ENCODE results near the gene PDGFRB.

DNA sequence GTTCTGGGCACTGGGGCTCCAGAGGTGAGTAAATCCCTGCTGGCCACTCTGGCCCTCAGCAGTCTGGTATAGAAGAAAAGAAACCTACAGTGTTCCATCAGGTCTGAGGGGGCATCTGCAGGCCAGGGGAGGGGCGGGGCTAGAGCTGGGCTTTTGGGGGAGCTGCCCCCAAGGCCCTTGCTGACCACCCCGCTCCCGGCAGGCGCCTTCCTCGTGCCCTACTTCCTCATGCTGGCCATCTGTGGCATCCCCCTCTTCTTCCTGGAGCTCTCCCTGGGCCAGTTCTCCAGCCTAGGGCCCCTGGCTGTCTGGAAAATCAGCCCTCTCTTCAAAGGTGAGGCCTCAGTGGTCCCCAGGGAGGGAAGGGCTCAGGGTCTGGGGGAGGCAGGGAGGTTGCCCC lies 40.9 kb upstream of the PDGFRB start:
- TF ChIP-seq ZBTB7A (IDR thresholded peaks at IDR 0.05; ENCODE audit: low read depth), result no peak
- no peak for TF ChIP-seq TCF12 (IDR thresholded peaks at IDR 0.05; ENCODE audit: low read depth)
- TF ChIP-seq, protein P1, sequence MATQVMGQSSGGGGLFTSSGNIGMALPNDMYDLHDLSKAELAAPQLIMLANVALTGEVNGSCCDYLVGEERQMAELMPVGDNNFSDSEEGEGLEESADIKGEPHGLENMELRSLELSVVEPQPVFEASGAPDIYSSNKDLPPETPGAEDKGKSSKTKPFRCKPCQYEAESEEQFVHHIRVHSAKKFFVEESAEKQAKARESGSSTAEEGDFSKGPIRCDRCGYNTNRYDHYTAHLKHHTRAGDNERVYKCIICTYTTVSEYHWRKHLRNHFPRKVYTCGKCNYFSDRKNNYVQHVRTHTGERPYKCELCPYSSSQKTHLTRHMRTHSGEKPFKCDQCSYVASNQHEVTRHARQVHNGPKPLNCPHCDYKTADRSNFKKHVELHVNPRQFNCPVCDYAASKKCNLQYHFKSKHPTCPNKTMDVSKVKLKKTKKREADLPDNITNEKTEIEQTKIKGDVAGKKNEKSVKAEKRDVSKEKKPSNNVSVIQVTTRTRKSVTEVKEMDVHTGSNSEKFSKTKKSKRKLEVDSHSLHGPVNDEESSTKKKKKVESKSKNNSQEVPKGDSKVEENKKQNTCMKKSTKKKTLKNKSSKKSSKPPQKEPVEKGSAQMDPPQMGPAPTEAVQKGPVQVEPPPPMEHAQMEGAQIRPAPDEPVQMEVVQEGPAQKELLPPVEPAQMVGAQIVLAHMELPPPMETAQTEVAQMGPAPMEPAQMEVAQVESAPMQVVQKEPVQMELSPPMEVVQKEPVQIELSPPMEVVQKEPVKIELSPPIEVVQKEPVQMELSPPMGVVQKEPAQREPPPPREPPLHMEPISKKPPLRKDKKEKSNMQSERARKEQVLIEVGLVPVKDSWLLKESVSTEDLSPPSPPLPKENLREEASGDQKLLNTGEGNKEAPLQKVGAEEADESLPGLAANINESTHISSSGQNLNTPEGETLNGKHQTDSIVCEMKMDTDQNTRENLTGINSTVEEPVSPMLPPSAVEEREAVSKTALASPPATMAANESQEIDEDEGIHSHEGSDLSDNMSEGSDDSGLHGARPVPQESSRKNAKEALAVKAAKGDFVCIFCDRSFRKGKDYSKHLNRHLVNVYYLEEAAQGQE (IDR thresholded peaks at IDR 0.05; ENCODE audit: low read depth), result no peak
- TF ChIP-seq YY1 (IDR thresholded peaks at IDR 0.05; ENCODE audit: low read depth), result no peak
- TF ChIP-seq FOXM1 (IDR thresholded peaks at IDR 0.05; ENCODE audit: borderline replicate concordance, low read depth), result no peak
- no peak for TF ChIP-seq MAX (IDR thresholded peaks at IDR 0.05)
- TF ChIP-seq USF1 (IDR thresholded peaks at IDR 0.05), result no peak
